CD4-positive, alpha-beta T cell treated with Interleukin-6 for 4 hours (primary cell): ENCODE measurements around the gene HEXA.

Experiments used
- DNase-seq: peaks from one replicate; pipeline ENCODE4 v3.0.0-alpha.2; 2020; ENCODE audit warnings: mixed read lengths

HEXA gene

DNA sequence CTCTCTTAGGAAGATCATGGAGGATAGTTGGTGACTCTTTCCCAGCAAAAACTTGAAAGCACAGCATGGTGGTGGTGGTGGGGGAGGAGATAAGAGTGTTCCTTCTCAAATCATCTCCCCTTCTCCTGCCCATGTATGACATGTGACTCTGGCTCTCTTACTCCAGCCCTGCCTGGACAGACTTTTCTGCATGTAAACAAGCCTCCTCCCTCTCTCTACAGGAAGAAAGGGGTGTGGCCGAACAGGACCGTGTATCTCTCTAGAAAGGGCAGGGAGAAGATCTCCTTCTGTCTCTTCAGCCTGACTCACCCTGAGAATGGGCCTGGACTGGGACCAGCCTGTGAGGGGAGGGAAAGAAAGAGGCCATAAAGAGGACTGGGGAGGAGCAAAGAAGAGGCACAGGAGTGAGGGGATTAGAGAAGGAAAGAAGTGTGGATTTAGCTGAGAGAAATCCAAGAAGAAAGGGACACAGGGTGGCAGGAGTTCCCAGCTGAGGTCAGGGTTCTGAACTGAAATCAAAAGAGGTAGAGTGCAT lies 57.3 kb downstream of the HEXA start:
- no peak for DNase-seq

DNA sequence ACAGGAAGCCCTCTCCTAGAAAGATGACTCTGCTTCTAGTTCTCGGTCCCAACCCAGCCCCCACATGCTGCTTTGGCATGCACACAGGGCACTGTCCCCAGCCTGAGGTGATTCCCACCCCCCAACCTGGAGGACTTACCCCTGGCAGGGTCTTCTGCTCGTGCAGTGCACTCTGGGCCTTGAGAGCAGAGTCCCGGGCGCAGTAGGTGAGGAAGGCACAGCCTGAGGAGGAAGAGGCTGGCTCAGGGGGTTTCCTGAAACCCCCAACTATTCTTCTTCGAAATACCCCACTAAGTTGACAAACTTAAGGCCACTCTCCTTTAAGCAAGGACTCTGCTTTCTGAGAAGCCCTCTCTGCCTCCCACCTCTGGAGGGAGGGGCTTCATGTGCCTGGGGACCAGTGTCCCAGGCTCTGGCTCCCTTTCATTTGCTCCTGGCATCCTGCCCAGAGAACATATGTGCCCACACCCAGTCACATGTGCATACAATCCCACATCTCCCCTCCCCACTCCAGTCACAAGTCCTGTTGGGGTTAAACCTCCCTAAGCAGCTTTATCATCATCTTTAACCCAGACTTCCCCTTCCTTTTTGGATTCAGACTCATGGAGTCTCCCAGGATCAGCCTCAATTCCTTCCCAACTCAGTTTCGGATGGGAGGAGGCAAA lies 60.0 kb downstream of the HEXA start:
- no peak for DNase-seq

DNA sequence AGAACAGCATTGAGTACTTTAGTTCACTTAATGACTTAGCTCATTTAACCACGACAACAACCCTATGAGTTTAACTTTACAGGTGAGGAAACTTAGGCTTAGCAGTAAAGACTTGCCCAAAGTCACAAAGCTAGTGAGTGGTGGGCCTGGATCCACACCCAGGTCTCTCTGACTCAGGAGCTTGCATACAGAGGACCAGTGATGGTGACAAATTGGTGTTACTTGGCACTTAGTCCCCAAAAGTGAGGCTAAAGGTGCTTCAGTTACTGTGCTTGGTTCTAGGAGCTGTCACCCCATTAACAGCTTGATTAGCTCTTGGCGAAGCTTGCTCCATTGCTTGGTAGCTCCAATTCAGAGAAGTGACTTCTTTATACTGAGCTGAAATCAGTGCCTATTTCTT lies 61.9 kb downstream of the HEXA start:
- no peak for DNase-seq

DNA sequence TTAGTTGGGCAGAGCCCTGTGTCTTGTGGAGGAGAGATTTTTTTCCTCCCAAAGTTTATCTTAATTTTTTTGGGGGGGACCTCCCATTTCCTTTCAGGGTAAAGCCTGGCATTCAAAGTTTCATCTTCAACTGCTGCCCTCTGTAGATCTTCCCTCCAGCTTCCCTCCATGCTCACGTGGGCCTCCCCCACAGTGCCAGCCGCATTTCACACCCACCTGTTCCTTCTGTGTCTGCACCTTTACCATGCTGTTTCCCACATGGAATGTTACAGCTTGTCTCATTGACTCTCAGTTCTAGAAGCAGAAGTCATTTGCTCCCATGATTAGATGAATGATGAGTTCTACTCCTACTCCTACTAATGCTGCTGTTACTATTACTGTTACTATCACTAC lies 62.4 kb downstream of the HEXA start:
- no peak for DNase-seq

DNA sequence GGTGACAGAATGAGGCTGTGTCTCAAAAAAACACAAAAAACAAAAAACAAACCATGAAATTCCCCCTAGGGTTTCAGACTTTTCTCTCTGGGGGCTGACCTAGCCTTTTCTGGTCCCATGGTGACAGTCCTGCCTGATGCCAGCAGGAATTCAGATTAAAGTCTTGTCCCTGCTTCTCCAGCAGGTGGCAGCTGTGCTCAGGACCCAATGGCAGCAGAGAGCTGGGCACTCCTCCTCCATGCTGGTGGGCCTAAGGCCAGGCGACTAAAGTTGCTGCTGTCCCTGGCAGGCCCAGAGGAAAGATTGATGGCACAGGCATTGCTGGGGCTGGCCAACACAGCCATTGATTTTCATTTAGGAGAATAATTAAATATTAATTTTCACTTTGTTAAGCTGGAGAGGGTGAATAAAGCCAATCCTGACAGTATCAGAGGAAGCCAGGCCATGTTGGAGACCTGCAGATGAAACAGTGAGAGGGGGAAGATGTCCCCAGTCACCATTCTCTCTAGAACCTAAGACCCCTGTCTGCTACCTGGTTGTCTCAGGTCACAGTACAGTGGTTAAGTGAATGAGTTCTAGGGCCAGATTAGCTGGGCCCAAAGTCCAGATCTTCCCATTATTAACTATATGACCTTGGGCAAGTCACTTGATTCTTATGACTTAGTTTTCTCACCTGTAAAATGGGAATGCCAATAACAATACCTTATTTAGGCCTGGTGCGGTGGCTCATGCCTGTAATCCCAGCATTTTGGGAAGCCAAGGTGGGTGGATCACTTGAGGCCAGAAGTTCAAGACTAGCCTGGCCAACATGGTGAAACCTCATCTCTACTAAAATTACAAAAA lies 63.0 kb downstream of the HEXA start:
- DNase-seq = peak; percentile 65

DNA sequence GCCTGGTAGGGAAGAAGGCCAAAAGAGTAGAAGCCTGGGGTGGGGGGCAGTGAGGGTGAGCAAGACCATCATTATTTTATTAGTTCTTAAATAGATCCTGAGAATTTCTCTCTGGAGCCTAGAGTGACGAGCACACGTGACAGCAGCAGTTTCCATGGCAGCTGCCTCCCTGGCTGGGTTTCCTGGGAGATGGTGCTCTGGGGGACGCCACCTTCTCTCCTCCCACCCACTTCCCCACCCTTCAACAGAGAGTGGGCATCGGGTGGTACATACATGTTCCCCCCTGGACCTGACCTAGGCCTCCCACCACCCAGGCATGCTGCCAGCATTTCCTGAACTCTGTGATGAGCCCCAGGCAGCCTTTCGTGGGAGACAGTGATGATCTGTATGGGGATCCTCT lies 68.8 kb downstream of the HEXA start:
- DNase-seq = no peak

DNA sequence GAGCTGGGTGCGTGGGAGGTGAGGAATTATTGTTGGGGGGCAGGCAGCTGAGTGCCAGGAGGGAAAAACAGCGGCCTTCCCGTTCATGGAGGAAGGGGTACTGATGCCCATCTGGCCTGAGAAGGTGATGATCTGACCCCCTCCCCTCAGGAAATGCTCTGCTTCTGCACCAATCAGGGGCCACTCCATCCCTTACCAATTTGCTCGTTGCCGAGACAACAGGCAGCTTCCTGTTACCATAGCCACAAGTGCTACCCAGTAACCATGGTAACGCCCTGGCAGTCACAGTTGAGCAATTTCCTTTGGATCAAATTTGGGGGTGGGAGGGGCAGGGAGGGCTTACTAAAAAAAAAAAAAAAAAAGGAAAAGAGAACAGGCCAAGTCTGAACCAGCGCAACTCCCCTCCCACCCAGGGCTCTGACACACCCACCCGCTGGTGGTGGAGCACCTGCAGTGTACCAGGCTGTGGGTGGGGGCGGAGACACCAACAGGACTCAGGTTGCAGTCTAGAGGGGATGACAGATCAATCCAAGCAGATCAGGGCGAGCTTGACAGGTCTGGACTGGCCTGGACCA lies 69.5 kb downstream of the HEXA start:
- peak; percentile 55 for DNase-seq

DNA sequence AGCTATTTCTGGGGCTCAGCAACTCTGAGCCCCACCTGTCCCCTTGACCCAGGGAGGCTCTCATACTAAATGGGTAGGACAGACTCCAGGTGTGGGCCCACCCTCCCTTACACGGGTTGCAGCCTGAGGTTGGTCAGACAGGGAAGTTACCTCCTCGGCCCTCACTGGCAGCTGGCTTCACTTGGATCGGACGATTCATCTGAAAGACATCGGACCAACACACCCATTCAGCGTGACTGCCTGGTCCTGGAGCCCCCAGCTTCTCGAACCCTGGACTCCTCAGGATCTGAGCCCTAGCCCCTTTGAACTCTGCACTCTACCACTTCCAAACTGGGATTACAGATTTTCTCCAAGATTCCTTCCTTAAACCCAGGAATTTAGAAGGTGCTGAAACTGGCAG lies 71.2 kb downstream of the HEXA start:
- DNase-seq = no peak

DNA sequence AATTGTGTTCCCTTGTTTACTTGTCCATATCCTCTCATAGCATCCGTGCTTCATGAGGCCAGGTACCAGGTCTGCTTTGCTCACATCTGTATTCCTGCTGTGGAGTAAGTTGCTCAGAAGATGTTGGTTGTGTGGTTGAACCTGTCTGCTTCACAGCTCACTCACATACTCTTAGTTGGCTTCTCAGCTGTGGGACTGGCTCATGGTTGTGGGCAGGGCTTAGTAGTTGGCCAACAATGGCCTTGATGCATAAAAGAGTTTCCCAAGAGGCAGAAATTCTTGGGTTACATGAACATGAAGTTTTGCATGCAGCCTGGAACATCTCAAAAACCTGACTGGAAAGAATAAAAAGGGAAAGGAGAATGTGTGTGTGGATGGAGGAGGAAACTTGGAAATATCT lies 72.9 kb downstream of the HEXA start:
- no peak for DNase-seq
